SK-N-MC (cell line): ENCODE data around the gene PIWIL4.

Experiments used
- EZH2 ChIP-seq: fragments of 200-600 bp; sonication (generic); IDR thresholded peaks from one replicate; pipeline ENCODE4 v1.6.1; 2017; ENCODE audit warnings: antibody characterized with exemption
- FOXP2 ChIP-seq: optimal IDR thresholded peaks from 2 replicates; pipeline ENCODE3; 2011; ENCODE audit warnings: mild to moderate bottlenecking, moderate library complexity; ENCODE audit not compliant: insufficient read depth; ENCODE audit errors: extremely low read length, control extremely low read depth
- POLR2AphosphoS5 ChIP-seq: IDR thresholded peaks from 2 replicates; pipeline ENCODE4 v1.6.1; 2012; ENCODE audit warnings: mild to moderate bottlenecking, low read depth, low read length, borderline replicate concordance

GRCh38 chr11:94658888-94659287 lies 91.7 kb downstream of the PIWIL4 start:
- no peak for TF ChIP-seq EZH2
- no peak for TF ChIP-seq POLR2AphosphoS5
- no peak for TF ChIP-seq FOXP2
